Caco-2 (cell line): ENCODE results near the gene APOA1. TPM values are rescaled to one million over a fixed set of nuclear protein-coding genes. Genes with fewer than 3 reads are reported as not detected.

Experiments
- BruUV-seq: library from RNA; stranded (reverse); fragments of 400-500 nt; replicated peaks from 2 replicates; lab custom pipeline; 2021; lab: Mats Ljungman, UMichigan
- CTCF ChIA-PET: fragments of 300-600 bp; sonication (Branson Sonifier 250); formaldehyde crosslinking; loops from one replicate; lab custom pipeline; 2022; ENCODE audit warnings: antibody characterized with exemption; lab: Charles Lee
- POLR2A ChIA-PET: fragments of 300-600 bp; sonication (Branson Sonifier 250); formaldehyde crosslinking; loops from one replicate; lab custom pipeline; 2022; ENCODE audit warnings: antibody characterized with exemption; lab: Charles Lee
- DNase-seq, 2 experiments: peaks; one replicate each; pipeline versions ENCODE4 v3.0.0 to v3.0.0-alpha.2; 2020 to 2022
- H3K27me3 ChIP-seq: replicated peaks from 2 replicates; pipeline ENCODE4 v1.6.0; 2011; ENCODE audit warnings: low read length; ENCODE audit not compliant: control insufficient read depth, insufficient read depth
- H3K36me3 ChIP-seq: 2 replicates; pipeline ENCODE4 v1.5.1; 2011; ENCODE audit warnings: low read length; ENCODE audit not compliant: control insufficient read depth, insufficient read depth
- H3K4me1 ChIP-seq: fragments of 250-450 bp; sonication (Bioruptor Pico); 2 replicates; pipeline ENCODE4 v1.5.1; 2020; ENCODE audit warnings: mild to moderate bottlenecking
- H3K4me3 ChIP-seq: 2 replicates; pipeline ENCODE4 v1.5.1; 2011; ENCODE audit warnings: low read depth, mild to moderate bottlenecking, control low read depth, low read length
- H3K9me3 ChIP-seq: fragments of 250-450 bp; sonication (Bioruptor Pico); 2 replicates; pipeline ENCODE4 v1.5.1; 2020; ENCODE audit warnings: mild to moderate bottlenecking, moderate library complexity
- H3K27ac Mint-ChIP-seq: one replicate; pipeline ENCODE4 v1.8.0; 2022; ENCODE audit warnings: mixed read lengths; ENCODE audit not compliant: unreplicated experiment
- H3K27me3 Mint-ChIP-seq: one replicate; pipeline ENCODE4 v1.8.0; 2022; ENCODE audit warnings: mixed read lengths; ENCODE audit not compliant: insufficient read depth, unreplicated experiment
- H3K36me3 Mint-ChIP-seq: one replicate; pipeline ENCODE4 v1.8.0; 2022; ENCODE audit warnings: mild to moderate bottlenecking, mixed read lengths; ENCODE audit not compliant: insufficient read depth, unreplicated experiment
- H3K4me1 Mint-ChIP-seq: one replicate; pipeline ENCODE4 v1.8.0; 2022; ENCODE audit warnings: low read depth, mixed read lengths; ENCODE audit not compliant: unreplicated experiment
- H3K4me3 Mint-ChIP-seq: one replicate; pipeline ENCODE4 v1.8.0; 2022; ENCODE audit warnings: mild to moderate bottlenecking, moderate library complexity, mixed read lengths; ENCODE audit not compliant: unreplicated experiment
- H3K9me3 Mint-ChIP-seq: one replicate; pipeline ENCODE4 v1.8.0; 2022; ENCODE audit warnings: mixed read lengths; ENCODE audit not compliant: unreplicated experiment
- intact Hi-C: fragments of 100-400 bp; cut with micrococcal nuclease; formaldehyde crosslinking; loops from one replicate; pipeline ENCODE4 v1.10.0; 2022; ENCODE audit not compliant: unreplicated experiment
- total RNA-seq: library from RNA; stranded (reverse); gene quantifications from 2 replicates; pipeline ENCODE4 v1.2.3, GENCODE V29; 2022
- TF ChIP-seq, protein P1 (sequence below), 2 experiments: fragments of 200-600 bp in 1 of 2; IDR thresholded peaks; 1 replicate in 1 of 2; 2 replicates in 1 of 2; pipeline versions ENCODE4 v1.5.1 to v1.8.0; 2011 to 2022; ENCODE audit warnings: antibody characterized with exemption in 1 of 2, control low read depth in 1 of 2, inconsistent platforms in 1 of 2, low read depth in 1 of 2, low read length in 1 of 2, mild to moderate bottlenecking in 1 of 2, moderate library complexity in 1 of 2; ENCODE audit not compliant: insufficient read depth in 1 of 2, severe bottlenecking in 1 of 2, unreplicated experiment in 1 of 2

APOA1 gene
- total RNA-seq, 1 experiment from 2014 or later, result 913 TPM

GRCh38 chr11:116828632-116829524 is 8.5 kb downstream of the APOA1 start:
- TF ChIP-seq, protein P1, sequence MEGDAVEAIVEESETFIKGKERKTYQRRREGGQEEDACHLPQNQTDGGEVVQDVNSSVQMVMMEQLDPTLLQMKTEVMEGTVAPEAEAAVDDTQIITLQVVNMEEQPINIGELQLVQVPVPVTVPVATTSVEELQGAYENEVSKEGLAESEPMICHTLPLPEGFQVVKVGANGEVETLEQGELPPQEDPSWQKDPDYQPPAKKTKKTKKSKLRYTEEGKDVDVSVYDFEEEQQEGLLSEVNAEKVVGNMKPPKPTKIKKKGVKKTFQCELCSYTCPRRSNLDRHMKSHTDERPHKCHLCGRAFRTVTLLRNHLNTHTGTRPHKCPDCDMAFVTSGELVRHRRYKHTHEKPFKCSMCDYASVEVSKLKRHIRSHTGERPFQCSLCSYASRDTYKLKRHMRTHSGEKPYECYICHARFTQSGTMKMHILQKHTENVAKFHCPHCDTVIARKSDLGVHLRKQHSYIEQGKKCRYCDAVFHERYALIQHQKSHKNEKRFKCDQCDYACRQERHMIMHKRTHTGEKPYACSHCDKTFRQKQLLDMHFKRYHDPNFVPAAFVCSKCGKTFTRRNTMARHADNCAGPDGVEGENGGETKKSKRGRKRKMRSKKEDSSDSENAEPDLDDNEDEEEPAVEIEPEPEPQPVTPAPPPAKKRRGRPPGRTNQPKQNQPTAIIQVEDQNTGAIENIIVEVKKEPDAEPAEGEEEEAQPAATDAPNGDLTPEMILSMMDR (IDR thresholded peaks at IDR 0.05; ENCODE audit: insufficient read depth in 1 of 2, low read depth in 1 of 2, low read length in 1 of 2, severe bottlenecking in 1 of 2, unreplicated experiment in 1 of 2), result peak; percentile 43 to 90
- H3K4me1 Mint-ChIP-seq, result peaks cover 48% of the 10 kb centered on the region
- Histone ChIP-seq H3K27me3 (no peaks in the 10 kb centered on the region), H3K36me3 (no peaks in the 10 kb centered on the region), H3K9me3 (peaks cover 7% of the 10 kb centered on the region), H3K4me3 (no peak overlapping the region), H3K4me1 (peaks cover 87% of the 10 kb centered on the region)
- TSS peak; percentile 69 for BruUV-seq
- no peaks in the 10 kb centered on the region for H3K27me3 Mint-ChIP-seq
- ChIA-PET CTCF (interaction anchor here (0.6 to 2.8 kb wide), 19 partner anchors 9 to 356 kb away, joined by 3 to 52 read pairs (median 5); partner anchors contain the start of genes APOA1, APOA5, SIDT2 and SIK3), POLR2A (interaction anchor here (0.6 to 2.5 kb wide), 10 partner anchors 8 to 349 kb away, joined by 3 to 18 read pairs (median 5); partner anchors contain the start of genes APOA1, APOA5, SIDT2 and ZPR1)
- peak overlapping the region; percentile 50 for H3K4me3 Mint-ChIP-seq
- peaks cover 22% of the 10 kb centered on the region for H3K36me3 Mint-ChIP-seq
- DNase-seq, result peak; percentile 96 to 97
- intact Hi-C loops, result loop anchor here (1.0 to 2.0 kb wide), 8 partner anchors 8 to 277 kb away; partner anchors contain the start of genes APOA1 and ZPR1
- H3K9me3 Mint-ChIP-seq, result peaks cover 10% of the 10 kb centered on the region
- H3K27ac Mint-ChIP-seq, result peak overlapping the region; percentile 59

GRCh38 chr11:116827461-116827860 is 10.0 kb downstream of the APOA1 start:
- POLR2A ChIA-PET, result interaction anchor here (0.9 to 2.5 kb wide), 2 partner anchors 10 to 19 kb away, joined by 7 to 11 read pairs; partner anchors contain the start of gene APOA1
- Mint-ChIP-seq H3K36me3 (peaks cover 20% of the 10 kb centered on the region), H3K9me3 (peaks cover 10% of the 10 kb centered on the region), H3K27ac (peak overlapping the region; percentile 59), H3K27me3 (no peaks in the 10 kb centered on the region), H3K4me1 (peaks cover 58% of the 10 kb centered on the region), H3K4me3 (no peak overlapping the region)
- CTCF ChIA-PET, result interaction anchor here (1.2 to 2.9 kb wide), 4 partner anchors 14 to 37 kb away, joined by 4 to 52 read pairs (median 11); partner anchors contain the start of gene APOA5
- BruUV-seq, result no TSS peak
- Histone ChIP-seq H3K4me1 (peaks cover 87% of the 10 kb centered on the region), H3K36me3 (no peaks in the 10 kb centered on the region), H3K9me3 (peaks cover 7% of the 10 kb centered on the region), H3K4me3 (no peak overlapping the region), H3K27me3 (no peaks in the 10 kb centered on the region)
- intact Hi-C loops, result no loop called here
- TF ChIP-seq, protein P1 (IDR thresholded peaks at IDR 0.05; ENCODE audit: insufficient read depth in 1 of 2, low read depth in 1 of 2, low read length in 1 of 2, severe bottlenecking in 1 of 2, unreplicated experiment in 1 of 2), result no peak
- DNase-seq, result no peak
